Measurements from ENCODE around the gene ZNF774. TPM values are rescaled to one million over a fixed set of nuclear protein-coding genes. Genes with fewer than 3 reads are reported as not detected.

The ZNF774 gene
- total RNA-seq, 4 donors from 2014 or later, result 0.51 to 5.5 (median 3.8) TPM

DNA sequence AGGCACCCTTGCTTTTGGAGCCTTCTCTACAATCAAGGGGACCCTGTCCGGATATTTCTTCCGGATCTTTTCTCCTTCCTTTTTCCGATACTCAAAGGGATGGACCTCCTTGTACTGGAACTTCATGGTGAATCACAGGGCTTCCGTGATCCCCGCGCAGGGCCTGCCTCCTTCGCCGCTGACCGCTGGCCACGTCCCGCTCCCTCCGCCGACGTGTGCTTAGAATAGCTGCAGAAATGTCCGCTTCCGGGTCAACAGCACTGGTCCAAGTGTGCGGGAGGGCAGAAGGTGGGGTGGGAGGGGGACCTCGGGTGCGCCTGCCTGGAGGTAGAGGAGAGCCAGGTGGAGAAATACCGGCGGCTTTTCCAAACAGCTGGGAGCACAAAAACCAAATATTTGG is 3.0 kb upstream of the ZNF774 start:
- Histone ChIP-seq H3K36me3 (no peaks in the 10 kb centered on the region), H3K4me3 (no peak overlapping the region), H3K27ac (no peak overlapping the region), H3K27me3 (no peaks in the 10 kb centered on the region), H3K4me1 (no peaks in the 10 kb centered on the region), H3K9me3 (no peaks in the 10 kb centered on the region)
- intact Hi-C loops (cut with DNase I; ENCODE audit: low total_unique reads), result no loop called here
- TF ChIP-seq POLR2A (IDR thresholded peaks at IDR 0.05), result no peak
- TF ChIP-seq, protein P1, sequence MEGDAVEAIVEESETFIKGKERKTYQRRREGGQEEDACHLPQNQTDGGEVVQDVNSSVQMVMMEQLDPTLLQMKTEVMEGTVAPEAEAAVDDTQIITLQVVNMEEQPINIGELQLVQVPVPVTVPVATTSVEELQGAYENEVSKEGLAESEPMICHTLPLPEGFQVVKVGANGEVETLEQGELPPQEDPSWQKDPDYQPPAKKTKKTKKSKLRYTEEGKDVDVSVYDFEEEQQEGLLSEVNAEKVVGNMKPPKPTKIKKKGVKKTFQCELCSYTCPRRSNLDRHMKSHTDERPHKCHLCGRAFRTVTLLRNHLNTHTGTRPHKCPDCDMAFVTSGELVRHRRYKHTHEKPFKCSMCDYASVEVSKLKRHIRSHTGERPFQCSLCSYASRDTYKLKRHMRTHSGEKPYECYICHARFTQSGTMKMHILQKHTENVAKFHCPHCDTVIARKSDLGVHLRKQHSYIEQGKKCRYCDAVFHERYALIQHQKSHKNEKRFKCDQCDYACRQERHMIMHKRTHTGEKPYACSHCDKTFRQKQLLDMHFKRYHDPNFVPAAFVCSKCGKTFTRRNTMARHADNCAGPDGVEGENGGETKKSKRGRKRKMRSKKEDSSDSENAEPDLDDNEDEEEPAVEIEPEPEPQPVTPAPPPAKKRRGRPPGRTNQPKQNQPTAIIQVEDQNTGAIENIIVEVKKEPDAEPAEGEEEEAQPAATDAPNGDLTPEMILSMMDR (IDR thresholded peaks at IDR 0.05), result no peak
- DNase-seq, result no peak

DNA sequence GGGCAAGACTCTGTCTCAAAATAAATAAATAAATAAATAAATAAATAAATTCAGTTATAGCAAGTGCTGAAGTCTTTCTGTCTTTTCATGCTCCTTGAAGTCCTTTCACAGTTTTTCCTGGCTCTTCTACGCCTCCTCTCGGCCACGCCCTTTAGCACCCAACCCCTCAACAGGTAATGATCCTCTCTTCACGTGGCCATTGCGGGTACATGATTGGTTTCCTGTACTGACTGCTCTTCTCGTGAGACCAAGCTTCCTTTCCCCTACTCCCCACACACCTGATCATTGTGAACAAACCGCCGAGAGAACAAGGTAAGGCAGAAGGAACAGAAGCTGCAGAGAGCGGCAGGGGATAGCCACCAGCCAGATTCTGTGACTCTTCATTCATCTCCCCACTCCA is 2.3 kb upstream of the ZNF774 start:
- intact Hi-C loops (cut with DNase I; ENCODE audit: low total_unique reads), result no loop called here
- no peak overlapping the region for H3K27ac ChIP-seq
- no peaks in the 10 kb centered on the region for H3K9me3 ChIP-seq
- TF ChIP-seq, protein P1 (IDR thresholded peaks at IDR 0.05), result no peak
- no peak for TF ChIP-seq POLR2A (IDR thresholded peaks at IDR 0.05)
- H3K36me3 ChIP-seq, result no peaks in the 10 kb centered on the region
- no peak for DNase-seq
- H3K4me3 ChIP-seq, result no peak overlapping the region
- H3K4me1 ChIP-seq, result no peaks in the 10 kb centered on the region
- H3K27me3 ChIP-seq, result no peaks in the 10 kb centered on the region

DNA sequence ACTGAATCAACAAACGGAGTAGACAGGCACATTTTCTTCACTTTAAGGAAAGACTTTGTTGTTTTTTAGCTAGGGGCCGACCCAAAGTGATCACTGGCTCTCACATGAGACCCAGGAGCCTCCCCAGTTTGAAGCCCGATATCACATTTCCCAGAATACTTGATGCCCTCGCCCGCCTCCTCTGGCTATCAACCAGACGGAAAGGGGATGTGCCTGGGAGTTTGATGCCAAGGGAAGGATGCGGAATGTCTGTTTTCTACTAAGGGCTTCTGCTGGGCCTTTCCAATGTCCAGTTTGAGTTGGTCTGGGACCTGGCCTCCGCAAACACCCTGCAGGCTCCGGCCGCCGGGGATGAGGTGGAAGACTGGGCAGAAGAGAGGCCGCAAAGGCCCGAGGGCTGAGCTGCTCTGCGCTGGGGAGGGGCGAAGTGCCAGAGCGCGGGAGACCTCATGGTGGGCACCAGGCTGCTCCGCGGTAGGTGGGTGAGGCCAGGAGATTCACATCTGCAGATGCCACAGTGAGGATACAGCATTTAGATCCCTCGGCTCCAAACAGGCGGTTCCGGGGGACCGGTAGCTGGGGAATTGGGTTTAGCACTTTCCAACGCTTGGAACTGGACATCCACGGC is 491 bp upstream of the ZNF774 start:
- Histone ChIP-seq H3K4me1 (no peaks in the 10 kb centered on the region), H3K27me3 (no peaks in the 10 kb centered on the region), H3K4me3 (peak overlapping the region; percentile 83 to 87), H3K27ac (peak overlapping the region in 1 of 2 donors; percentile 21), H3K36me3 (no peaks in the 10 kb centered on the region), H3K9me3 (no peaks in the 10 kb centered on the region)
- TF ChIP-seq, protein P1 (IDR thresholded peaks at IDR 0.05), result no peak
- TF ChIP-seq POLR2A (IDR thresholded peaks at IDR 0.05), result no peak
- DNase-seq, result peak in 1 of 2 donors; percentile 34
- intact Hi-C loops (cut with DNase I; ENCODE audit: low total_unique reads), result no loop called here

DNA sequence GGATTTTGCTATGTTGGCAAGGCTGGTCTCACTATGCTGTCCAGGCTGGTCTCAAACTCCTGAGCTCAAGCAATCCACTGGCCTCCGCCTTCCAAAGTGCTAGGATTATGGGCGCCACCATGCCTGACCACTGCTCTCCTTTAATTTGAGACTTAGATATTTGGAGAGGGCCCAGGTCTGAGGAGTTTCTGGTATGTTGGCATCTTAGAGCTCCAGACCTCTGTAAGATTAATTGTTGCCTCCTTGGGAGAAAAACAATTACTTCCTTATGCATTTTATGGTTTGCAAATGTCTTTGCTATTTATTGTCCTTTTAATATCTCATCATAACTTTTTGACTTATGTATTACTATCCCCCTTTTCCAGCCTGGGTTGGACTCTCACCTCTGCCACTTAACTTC is 2.9 kb downstream of the ZNF774 start:
- H3K36me3 ChIP-seq, result no peaks in the 10 kb centered on the region
- no peak for DNase-seq
- no peak overlapping the region for H3K4me3 ChIP-seq
- intact Hi-C loops (cut with DNase I; ENCODE audit: low total_unique reads), result no loop called here
- TF ChIP-seq, protein P1 (IDR thresholded peaks at IDR 0.05), result no peak
- no peak for TF ChIP-seq POLR2A (IDR thresholded peaks at IDR 0.05)
- no peaks in the 10 kb centered on the region for H3K4me1 ChIP-seq
- H3K27ac ChIP-seq, result no peak overlapping the region
- no peaks in the 10 kb centered on the region for H3K9me3 ChIP-seq
- H3K27me3 ChIP-seq, result no peaks in the 10 kb centered on the region

DNA sequence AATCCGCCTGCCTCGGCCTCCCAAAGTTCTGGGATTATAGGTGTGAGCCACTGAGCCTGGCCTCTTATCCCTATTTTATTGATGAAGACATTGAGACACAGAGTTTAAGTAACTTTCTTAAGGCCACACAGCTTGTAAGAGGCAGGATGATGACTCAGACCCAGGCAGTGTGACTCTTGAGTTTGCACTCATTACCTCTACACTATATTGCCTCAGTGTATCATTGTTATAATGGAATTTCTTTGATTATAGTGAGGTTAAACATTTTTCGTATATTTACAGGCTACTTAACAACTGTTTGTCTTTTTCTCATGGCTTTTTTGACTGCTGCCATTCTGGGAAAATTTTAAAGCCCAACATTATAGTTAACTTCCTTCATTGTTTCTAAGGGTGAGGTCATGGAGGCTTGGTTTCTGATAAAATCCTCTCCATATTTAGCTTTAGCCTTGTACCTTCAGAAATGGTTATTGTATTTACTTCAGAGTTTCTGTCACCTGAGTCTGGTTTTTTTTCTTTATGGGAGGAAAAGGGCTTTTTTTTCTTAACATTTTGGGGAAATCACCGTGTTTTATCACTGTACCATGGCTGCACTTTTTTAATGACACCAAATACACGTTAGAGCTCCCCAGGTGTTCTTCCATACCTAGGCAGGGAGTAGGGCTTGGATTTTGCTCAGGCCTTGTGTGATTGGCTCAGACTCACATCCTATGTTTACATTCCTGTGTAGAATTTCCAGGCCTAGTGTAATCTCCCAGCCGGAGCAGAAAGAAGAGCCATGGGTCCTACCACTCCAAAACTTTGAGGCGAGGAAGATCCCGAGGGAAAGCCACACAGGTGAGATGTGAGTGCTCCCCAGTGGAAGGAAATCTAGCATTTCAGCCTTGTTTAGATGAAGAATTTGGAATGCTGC is 6.3 kb downstream of the ZNF774 start:
- intact Hi-C loops (cut with DNase I; ENCODE audit: low total_unique reads), result no loop called here
- Histone ChIP-seq H3K27ac (no peak overlapping the region), H3K4me3 (no peak overlapping the region), H3K9me3 (no peaks in the 10 kb centered on the region), H3K36me3 (no peaks in the 10 kb centered on the region), H3K27me3 (no peaks in the 10 kb centered on the region), H3K4me1 (peaks cover 0 to 4% of the 10 kb centered on the region in 2 donors)
- no peak for DNase-seq
- TF ChIP-seq, protein P1 (IDR thresholded peaks at IDR 0.05), result no peak
- no peak for TF ChIP-seq POLR2A (IDR thresholded peaks at IDR 0.05)

All from uterus (tissue), 4 donors.